WTC11 (cell line): ENCODE data around the gene OSCP1. TPM values are rescaled to one million over a fixed set of nuclear protein-coding genes. Genes with fewer than 3 reads are reported as not detected.

Experiments
- ATAC-seq: fragments of 200-7000 bp; cut with Tn5 transposase; 2 replicates; pipeline ENCODE4 v1.10.0; 2021; ENCODE audit warnings: mild to moderate bottlenecking, moderate library complexity
- CTCF ChIA-PET: fragments of 300-600 bp; sonication (Branson Sonifier 250); formaldehyde crosslinking; loops from one replicate; lab custom pipeline; 2021; ENCODE audit warnings: antibody characterized with exemption; lab: Charles Lee
- POLR2A ChIA-PET: fragments of 350-600 bp; sonication (Branson Sonifier 250); formaldehyde crosslinking; loops from one replicate; lab custom pipeline; 2021; ENCODE audit warnings: antibody characterized with exemption; lab: Charles Lee
- DNase-seq: peaks from one replicate; pipeline ENCODE4 v3.0.0; 2021; ENCODE audit warnings: low spot score
- H3K27ac Mint-ChIP-seq: 2 replicates; pipeline ENCODE4 v1.8.0; 2021; ENCODE audit warnings: mixed read lengths
- H3K27me3 Mint-ChIP-seq: 2 replicates; pipeline ENCODE4 v1.8.0; 2021; ENCODE audit warnings: low read depth, mild to moderate bottlenecking, moderate library complexity, mixed read lengths
- H3K36me3 Mint-ChIP-seq: 2 replicates; pipeline ENCODE4 v1.8.0; 2021; ENCODE audit warnings: mixed read lengths
- H3K4me1 Mint-ChIP-seq: 2 replicates; pipeline ENCODE4 v1.8.0; 2022; ENCODE audit warnings: mixed read lengths
- H3K4me3 Mint-ChIP-seq: 2 replicates; pipeline ENCODE4 v1.8.0; 2021; ENCODE audit warnings: mild to moderate bottlenecking, moderate library complexity, mixed read lengths
- H3K9me3 Mint-ChIP-seq: 2 replicates; pipeline ENCODE4 v1.8.0; 2021; ENCODE audit warnings: mixed read lengths
- ATF6 ChIP-seq: sonication (generic); formaldehyde crosslinking; IDR thresholded peaks from 2 replicates; pipeline ENCODE4 v1.8.1; 2023; ENCODE audit warnings: mild to moderate bottlenecking, missing genetic modification reagents
- CDX4 ChIP-seq: fragments of 250-450 bp; sonication (Bioruptor Pico); IDR thresholded peaks from 2 replicates; pipeline ENCODE4 v1.9.0; 2021; ENCODE audit warnings: moderate library complexity, mild to moderate bottlenecking, inconsistent platforms, borderline replicate concordance
- E2F1 ChIP-seq: sonication (generic); formaldehyde crosslinking; IDR thresholded peaks from 2 replicates; pipeline ENCODE4 v1.8.0; 2022; ENCODE audit warnings: mild to moderate bottlenecking, missing genetic modification reagents
- ELF4 ChIP-seq: sonication (generic); formaldehyde crosslinking; IDR thresholded peaks from 2 replicates; pipeline ENCODE4 v1.8.1; 2022; ENCODE audit warnings: low read depth, mild to moderate bottlenecking, moderate library complexity, missing genetic modification reagents
- EMX1 ChIP-seq: fragments of 250-450 bp; sonication (Bioruptor Pico); IDR thresholded peaks from 2 replicates; pipeline ENCODE4 v1.8.0; 2021; ENCODE audit warnings: mild to moderate bottlenecking
- ESRRA ChIP-seq: sonication (generic); formaldehyde crosslinking; IDR thresholded peaks from 2 replicates; pipeline ENCODE4 v1.8.1; 2022; ENCODE audit warnings: mild to moderate bottlenecking, missing genetic modification reagents, borderline replicate concordance
- FOXK1 ChIP-seq: sonication (generic); formaldehyde crosslinking; IDR thresholded peaks from 2 replicates; pipeline ENCODE4 v1.8.0; 2022; ENCODE audit warnings: mild to moderate bottlenecking, moderate library complexity, missing genetic modification reagents
- MXD4 ChIP-seq: fragments of 250-450 bp; sonication (Bioruptor Pico); IDR thresholded peaks from 2 replicates; pipeline ENCODE4 v1.8.0; 2021; ENCODE audit warnings: mild to moderate bottlenecking, moderate library complexity, borderline replicate concordance
- NFATC4 ChIP-seq: fragments of 250-450 bp; sonication (Bioruptor Pico); IDR thresholded peaks from 2 replicates; pipeline ENCODE4 v1.9.0; 2021; ENCODE audit warnings: mild to moderate bottlenecking
- NR1H2 ChIP-seq: sonication (generic); formaldehyde crosslinking; IDR thresholded peaks from 2 replicates; pipeline ENCODE4 v1.9.0; 2021; ENCODE audit warnings: mild to moderate bottlenecking, moderate library complexity, missing genetic modification reagents
- PRRX2 ChIP-seq: fragments of 250-450 bp; sonication (Bioruptor Pico); IDR thresholded peaks from 2 replicates; pipeline ENCODE4 v1.8.0; 2021; ENCODE audit warnings: mild to moderate bottlenecking
- SP1 ChIP-seq: sonication (generic); formaldehyde crosslinking; conservative IDR thresholded peaks from 2 replicates; pipeline ENCODE4 v1.8.1; 2022; ENCODE audit warnings: missing genetic modification reagents
- ZNF232 ChIP-seq: sonication (generic); formaldehyde crosslinking; IDR thresholded peaks from 2 replicates; pipeline ENCODE4 v1.8.0; 2022; ENCODE audit warnings: mild to moderate bottlenecking, missing genetic modification reagents
- ZNF317 ChIP-seq: sonication (generic); formaldehyde crosslinking; IDR thresholded peaks from 2 replicates; pipeline ENCODE4 v1.8.1; 2023; ENCODE audit warnings: low read depth, mild to moderate bottlenecking, moderate library complexity, missing genetic modification reagents, borderline replicate concordance
- ZNF423 ChIP-seq: fragments of 250-450 bp; sonication (Bioruptor Pico); IDR thresholded peaks from 2 replicates; pipeline ENCODE4 v2.1.2; 2022; ENCODE audit warnings: mild to moderate bottlenecking, moderate library complexity
- ZNF425 ChIP-seq: fragments of 250-450 bp; sonication (Bioruptor Pico); conservative IDR thresholded peaks from 2 replicates; pipeline ENCODE4 v1.9.0; 2021; ENCODE audit warnings: mild to moderate bottlenecking
- ZNF512 ChIP-seq: sonication (generic); formaldehyde crosslinking; IDR thresholded peaks from 2 replicates; pipeline ENCODE4 v1.8.1; 2022; ENCODE audit warnings: missing genetic modification reagents, borderline replicate concordance
- total RNA-seq: library from RNA; stranded (reverse); gene quantifications from 3 replicates; pipeline ENCODE4 v1.2.3, GENCODE V29; 2021
- TF ChIP-seq, protein P1 (sequence below): sonication (generic); formaldehyde crosslinking; IDR thresholded peaks from 2 replicates; pipeline ENCODE4 v1.8.1; 2022; ENCODE audit warnings: mild to moderate bottlenecking, moderate library complexity, missing genetic modification reagents
- TF ChIP-seq, protein P2 (sequence below): sonication (generic); formaldehyde crosslinking; IDR thresholded peaks from 2 replicates; pipeline ENCODE4 v1.8.0; 2023; ENCODE audit warnings: missing genetic modification reagents

OSCP1 gene
- total RNA-seq, 1 experiment from 2014 or later: 1.7 TPM

DNA sequence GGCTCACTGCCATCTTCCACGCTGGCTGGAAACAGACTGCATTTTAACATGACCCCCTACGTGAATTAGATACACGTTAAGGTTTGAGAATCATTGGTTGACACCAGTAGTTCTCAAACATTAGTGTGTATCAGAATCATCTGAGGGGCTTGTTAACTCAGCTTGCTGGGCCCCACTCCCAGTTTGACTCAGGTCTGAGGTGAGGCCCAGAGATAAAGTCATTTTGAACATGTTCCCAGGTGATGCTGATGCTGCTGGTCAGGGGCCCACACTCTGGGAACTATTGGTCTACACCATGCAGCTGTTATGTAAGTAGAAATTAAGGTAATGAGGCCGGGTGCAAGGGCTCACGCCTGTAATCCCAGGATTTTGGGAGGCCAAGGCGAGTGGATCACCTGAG is 53.9 kb downstream of the OSCP1 start:
- Mint-ChIP-seq H3K4me1 (peaks cover 21% of the 10 kb centered on the region), H3K9me3 (no peaks in the 10 kb centered on the region), H3K27ac (peak overlapping the region; percentile 82), H3K4me3 (peak overlapping the region; percentile 89), H3K27me3 (no peaks in the 10 kb centered on the region; the same call in 1 of the 2 replicates), H3K36me3 (peaks cover 11% of the 10 kb centered on the region)
- POLR2A ChIA-PET: interaction anchor here (0.6 to 6.5 kb wide), 3 partner anchors 10 to 1128 kb away, joined by 3 to 172 read pairs (median 3); partner anchors contain the start of gene STK40
- DNase-seq (no peak), ATAC-seq (no peak)
- CTCF ChIA-PET: interaction anchor here (5.5 kb wide), 1 partner anchor 27 kb away, joined by 37 read pairs; no protein-coding TSS in a partner anchor
- TF ChIP-seq ZNF423 (CRISPR knock-in tag): no peak
- TF ChIP-seq EMX1 (CRISPR knock-in tag): no peak
- TF ChIP-seq NR1H2 (CRISPR knock-in tag): no peak
- TF ChIP-seq ZNF317 (CRISPR knock-in tag): no peak
- TF ChIP-seq FOXK1 (CRISPR knock-in tag): no peak
- no peak for TF ChIP-seq SP1 (CRISPR knock-in tag)
- no peak for TF ChIP-seq CDX4 (CRISPR knock-in tag)
- no peak for TF ChIP-seq ESRRA (CRISPR knock-in tag)
- no peak for TF ChIP-seq ZNF425
- TF ChIP-seq E2F1 (CRISPR knock-in tag): no peak
- TF ChIP-seq, protein P1, sequence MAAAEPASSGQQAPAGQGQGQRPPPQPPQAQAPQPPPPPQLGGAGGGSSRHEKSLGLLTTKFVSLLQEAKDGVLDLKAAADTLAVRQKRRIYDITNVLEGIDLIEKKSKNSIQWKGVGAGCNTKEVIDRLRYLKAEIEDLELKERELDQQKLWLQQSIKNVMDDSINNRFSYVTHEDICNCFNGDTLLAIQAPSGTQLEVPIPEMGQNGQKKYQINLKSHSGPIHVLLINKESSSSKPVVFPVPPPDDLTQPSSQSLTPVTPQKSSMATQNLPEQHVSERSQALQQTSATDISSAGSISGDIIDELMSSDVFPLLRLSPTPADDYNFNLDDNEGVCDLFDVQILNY (CRISPR knock-in tag): no peak
- TF ChIP-seq NFATC4 (CRISPR knock-in tag): no peak
- TF ChIP-seq, protein P2, sequence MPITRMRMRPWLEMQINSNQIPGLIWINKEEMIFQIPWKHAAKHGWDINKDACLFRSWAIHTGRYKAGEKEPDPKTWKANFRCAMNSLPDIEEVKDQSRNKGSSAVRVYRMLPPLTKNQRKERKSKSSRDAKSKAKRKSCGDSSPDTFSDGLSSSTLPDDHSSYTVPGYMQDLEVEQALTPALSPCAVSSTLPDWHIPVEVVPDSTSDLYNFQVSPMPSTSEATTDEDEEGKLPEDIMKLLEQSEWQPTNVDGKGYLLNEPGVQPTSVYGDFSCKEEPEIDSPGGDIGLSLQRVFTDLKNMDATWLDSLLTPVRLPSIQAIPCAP: no peak
- no peak for TF ChIP-seq ATF6
- no peak for TF ChIP-seq ZNF232
- TF ChIP-seq PRRX2: no peak
- TF ChIP-seq ZNF512 (CRISPR knock-in tag): no peak
- TF ChIP-seq ELF4 (CRISPR knock-in tag): no peak
- no peak for TF ChIP-seq MXD4 (CRISPR knock-in tag)
